HG03457 (cell line): ENCODE measurements around the gene CRMP1.

Experiments used
- ATAC-seq: cut with Tn5 transposase; IDR thresholded peaks from one replicate; pipeline ENCODE4 v1.9.1; 2021; ENCODE audit warnings: moderate number of reproducible peaks; ENCODE audit not compliant: unreplicated experiment

Gene CRMP1

DNA sequence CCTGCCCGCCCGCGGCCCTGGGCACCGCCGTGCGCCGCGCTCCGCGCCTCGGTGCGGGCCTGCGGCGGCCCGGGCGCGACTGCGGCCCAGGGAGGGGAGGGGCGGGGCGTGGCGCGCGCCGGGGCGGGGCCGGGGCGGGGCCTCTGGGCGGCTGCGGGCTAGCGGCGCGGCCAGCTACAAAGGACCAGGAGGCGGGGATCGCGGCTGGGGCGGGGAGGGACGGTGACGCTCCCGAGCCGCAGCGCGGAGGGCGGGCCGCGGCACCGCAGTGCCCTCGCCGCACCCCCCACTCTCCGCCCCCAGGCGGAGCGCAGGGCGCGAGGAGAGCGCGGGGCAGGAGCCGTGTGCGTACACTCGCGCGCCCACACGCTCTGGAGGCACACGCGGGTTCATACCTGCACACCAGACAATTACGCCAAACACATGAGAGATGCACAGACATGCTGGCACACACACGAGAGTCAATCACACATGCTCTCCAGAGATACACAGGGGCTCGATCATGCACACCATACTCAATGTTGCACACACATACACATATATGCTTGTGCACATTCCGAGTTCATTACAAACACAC is at the start of gene CRMP1:
CRMP1 (minus strand) TSS at position 83 of the 577 bp plus-strand sequence. CDS start 117 bp downstream, outside the sequence.
- ATAC-seq, result no peak

DNA sequence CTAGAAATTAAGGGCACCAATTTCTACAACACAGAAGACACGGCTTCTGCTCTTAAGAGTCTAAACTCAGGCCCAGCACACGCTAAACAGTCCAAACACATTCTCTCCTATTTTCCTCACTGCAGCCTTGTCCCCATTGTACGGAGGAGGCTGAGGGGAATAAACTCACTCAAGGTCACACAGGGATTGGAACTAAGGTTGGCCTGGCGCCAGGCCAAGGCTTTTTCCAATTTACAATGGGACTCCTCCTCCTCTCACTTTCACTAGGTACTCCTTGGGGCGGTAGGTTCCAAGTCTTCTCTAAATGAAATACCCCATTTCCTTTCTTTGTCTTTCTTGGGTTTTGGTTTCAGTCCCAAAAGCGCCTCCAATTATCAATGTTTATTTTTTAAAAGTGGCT is 48.7 kb upstream of the CRMP1 start:
- no peak for ATAC-seq

DNA sequence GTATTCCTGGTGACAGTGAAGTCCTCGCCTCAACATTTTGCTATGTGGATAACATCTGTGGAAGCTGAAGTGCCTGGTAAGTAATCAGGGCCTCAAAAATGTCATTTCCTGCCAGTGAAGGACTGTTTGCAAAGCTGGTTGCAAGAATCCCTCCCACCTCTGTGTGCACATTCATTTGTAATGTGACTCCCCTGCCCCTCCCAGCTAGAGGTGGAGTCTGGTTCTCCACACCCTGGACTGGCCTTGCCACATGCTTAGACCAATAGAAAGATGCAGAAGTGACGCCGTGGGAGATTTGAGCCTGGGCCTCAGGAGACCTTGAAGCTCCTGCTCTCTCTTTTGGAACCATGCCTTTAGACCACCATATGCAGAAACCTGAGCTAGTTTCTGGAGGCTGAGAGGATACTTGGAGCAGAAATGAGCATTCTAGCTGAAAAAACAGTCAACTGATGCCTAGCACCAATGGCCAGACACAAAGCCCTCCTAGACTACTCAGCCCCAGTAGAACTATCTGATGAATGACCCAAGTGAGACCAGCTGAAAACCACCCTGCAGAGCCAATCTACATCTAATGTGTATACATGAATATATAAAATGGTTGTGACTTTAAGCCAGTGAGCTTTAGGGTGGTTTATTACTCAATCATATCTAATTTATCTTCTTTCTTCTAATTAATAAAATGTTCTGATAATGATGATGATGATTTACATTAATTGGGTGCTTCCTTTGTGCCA is 47.8 kb upstream of the CRMP1 start:
- no peak for ATAC-seq

DNA sequence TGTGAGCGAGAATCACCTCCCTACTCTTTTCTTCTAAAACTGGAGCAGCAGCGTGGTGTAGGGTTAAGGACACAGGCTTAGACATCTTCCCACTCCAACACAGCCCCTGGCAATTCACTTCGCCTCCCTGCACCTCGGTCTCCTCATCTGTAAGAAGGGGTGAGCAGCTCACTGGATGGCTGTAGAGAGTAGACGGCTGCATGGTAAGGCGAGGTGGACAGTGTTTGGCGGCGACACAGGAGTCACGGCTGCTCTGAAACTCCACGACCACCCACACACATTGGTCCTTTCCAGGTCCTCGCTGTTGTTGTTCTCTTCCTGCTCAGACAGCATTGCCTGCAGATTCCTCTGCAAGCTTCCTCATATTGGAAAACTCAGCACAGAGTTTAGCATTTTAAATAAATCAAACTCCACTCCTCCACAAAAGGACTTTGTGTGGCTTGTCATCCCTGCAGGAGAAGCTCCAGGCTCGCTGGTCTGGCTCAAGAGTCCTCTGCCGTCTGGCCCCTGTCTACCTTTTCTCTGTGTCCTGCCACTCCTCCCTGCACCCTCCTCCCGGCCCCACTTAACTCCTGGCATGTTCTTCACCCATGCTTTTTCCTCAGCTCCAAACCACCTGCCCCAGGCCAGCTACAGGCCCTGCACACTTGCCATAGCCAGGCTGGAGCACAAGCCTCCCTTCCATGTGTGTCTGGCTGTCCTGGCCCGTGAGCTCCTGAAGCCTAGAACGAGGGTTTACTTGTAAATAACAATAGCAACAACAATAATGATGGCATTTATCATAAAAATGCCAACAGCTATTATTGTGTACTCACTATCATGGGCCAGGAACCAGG is 41.3 kb upstream of the CRMP1 start:
- no peak for ATAC-seq

DNA sequence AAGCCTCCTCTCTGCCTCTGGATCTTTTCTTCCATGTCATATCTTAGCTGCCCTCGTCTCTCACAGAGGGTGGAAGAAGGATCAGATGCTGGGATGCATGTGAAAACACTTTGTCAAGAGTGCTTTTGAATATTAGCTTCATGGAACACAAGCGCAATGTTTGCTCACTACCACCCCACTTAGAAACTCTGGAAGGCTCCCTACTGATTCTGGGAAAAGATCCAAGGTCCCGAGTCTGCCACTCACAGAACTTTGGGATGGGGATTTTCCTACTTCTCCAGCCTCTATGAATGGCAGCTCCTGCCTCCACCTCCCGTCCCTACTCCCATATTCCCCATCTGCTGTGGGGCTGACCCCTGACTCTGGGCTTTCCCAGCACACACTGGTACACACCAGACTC is 40.2 kb upstream of the CRMP1 start:
- ATAC-seq, result no peak

DNA sequence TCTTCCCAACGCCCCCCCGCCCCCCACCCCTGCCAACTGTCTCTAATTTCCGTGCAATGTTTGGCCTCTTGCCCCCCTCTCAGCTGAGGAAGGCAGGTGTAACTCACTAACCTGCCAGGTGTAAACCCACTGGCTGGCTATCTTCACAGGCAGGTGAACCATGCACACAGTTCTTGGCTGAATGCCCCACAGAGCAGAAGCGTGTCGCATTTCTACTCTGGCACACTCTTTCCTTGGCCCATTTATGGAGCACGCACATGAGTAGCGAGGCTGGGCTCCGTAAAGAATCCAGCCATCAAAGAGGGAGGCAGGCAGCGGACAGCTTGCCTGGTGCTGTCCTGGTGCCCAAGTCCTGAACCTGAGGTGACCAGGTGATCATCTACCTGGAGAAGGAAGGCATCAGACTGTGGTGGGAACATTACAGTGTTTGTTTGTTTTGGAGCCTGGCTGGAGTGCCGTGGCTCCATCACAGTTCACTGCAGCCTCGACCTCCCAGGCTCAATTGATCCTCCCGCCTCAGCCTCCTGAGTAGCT is 39.2 kb upstream of the CRMP1 start:
- ATAC-seq, result no peak

DNA sequence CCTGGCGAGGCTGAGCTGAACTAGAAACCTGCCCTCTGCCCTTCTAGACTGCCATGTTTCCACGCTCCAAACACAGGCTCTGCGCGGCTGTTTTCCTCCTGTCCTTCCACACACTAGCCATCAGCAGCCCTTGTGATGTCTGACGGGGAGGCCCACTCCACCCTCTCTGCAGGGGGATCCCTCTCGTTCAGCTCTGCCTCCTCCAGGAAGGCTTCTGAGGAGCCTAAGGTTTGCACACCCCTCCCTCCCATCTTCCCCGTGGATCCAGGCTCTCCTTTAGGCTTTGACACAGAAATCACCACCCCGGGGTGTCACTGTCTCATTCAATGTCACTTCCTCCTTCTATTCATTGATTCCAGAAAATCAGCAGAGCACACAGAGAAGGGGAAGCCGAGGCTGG is 38.6 kb upstream of the CRMP1 start:
- no peak for ATAC-seq

DNA sequence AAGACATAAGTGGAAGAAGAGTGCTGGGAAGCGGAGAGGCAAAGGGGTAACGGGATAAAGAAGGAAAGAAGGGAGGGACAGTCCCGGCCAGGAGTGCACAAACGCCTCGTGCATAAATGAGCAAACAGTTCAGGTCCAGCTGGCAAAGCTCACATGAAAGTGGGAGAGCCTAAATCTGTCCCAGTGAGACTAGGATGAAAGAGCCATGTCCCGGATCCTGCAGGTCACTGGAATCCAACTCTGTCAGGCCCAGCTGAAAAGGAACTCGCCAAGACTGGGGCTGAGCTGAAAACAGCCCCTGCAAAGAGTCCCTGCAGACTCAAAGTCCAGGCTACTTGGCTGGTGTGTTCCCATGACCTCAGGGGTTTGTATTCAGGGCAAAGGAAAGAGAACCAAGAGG is 38.0 kb upstream of the CRMP1 start:
- ATAC-seq, result no peak

DNA sequence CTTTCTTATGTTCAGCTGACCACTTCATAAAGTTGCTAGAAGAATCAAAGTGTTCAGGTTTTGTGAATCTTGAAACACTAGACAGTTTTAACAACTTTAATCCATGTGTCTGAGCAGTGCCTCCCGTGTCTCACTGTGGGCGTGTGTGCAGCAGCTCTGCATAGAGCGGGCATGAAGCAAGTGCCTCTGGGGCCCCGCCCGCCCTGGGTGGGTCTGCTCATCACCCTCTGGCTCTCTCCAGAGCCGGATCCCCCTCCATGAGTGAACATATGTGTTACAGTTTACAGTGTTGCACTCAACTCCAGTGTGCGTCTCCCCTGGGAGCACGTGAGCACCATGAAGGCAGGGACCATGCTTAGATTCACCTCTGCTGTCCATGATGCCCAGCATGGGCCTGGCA is 37.6 kb upstream of the CRMP1 start:
- no peak for ATAC-seq

DNA sequence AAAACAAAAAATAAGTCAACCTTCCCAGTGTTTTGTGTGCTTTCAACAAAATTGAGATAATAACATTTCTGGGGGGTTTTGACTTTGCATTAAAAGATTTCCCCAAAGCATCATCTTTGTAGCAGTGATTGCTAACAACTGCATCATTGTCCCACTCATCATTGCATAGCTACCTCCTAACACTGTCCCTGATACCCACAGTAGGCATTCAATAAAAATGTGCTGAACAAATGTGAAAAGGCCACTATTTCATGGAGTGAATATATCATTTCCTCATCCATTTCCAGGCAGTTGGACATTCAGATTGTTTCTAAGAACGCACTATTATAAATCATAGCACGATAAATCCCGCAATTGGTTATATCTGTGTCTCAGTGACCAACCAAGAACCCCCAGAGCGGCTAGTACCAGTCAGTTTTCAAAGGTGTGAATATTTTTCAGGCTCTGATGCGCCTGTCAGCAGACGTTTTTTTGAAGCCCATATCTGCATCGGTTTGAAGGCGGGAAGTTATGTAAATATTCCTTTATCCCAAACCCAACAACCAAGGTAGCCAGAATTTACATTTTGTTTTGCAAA is 36.0 kb upstream of the CRMP1 start:
- no peak for ATAC-seq

DNA sequence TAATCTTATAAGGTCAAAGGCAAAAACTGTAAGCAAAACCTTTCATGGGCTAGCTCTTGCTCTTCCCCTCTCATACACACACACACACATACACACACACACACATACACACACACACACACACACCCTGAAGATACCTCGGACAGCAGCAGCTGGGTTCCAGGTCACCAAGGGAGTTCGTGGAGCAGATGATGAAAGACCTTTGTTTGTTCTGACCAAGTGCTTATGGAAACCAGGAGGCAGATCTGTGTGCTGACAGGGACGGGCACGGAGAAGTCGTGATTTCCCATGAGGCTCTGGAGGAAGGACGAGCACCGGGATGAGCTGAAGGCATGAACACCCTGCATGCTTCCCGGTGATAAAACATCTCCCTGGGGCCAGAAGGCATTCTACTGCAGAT is 35.4 kb upstream of the CRMP1 start:
- ATAC-seq, result no peak

DNA sequence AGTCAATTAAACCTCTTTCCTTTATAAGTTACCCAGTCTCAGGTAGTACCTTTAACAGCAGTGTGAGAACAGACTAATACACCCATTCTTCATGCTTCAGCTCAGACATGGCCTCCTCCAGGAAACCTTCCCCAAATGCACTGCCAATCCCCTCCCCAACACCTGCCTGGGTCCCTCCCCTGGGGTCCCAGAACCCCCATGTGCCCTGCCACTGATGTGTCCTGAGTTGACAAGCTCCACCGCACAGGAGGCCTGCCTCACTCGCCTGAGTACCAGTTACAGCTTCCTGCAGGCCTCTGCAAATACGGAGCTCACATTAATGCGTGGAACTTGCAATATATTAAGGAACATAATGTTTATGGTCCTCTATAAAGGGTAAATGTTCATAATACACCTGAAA is 34.9 kb upstream of the CRMP1 start:
- ATAC-seq, result no peak

DNA sequence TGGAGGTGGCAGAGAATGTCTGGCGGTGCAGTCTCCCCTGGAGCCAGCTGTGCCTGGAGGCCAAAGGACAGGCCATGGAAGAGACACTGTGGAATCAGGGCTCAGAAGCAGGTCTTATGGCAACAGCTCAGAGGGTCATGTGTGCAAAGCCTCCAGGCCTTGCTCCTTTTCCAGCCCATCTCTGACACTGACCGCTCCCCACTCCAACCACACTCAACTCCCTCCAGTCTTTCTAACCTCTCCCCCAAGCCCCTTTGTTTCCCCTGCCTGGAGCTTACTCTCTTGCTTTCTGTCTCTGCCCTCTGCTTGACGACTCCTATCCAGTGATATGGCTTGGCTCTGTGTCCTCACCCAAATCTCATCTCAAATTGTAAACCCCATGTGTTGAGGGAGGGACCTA is 34.2 kb upstream of the CRMP1 start:
- no peak for ATAC-seq

DNA sequence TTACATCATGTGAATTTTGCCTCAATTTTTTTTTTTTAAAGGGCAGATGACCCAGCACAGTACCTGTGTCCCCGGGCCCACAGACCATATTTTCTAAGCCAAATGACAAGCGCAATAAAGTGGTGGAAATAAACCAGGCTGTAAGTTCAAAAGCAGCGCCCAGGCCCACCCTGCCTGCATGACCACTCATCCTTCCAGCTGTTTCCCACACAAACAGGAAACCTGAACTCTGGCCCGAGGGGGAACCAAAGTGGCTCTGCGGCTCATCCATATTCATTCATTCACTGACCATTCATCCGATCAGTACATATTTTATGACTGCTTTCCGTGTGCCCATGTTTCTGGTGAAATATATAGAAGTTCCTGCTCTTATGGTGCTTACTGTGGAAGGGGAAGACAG is 33.7 kb upstream of the CRMP1 start:
- ATAC-seq, result no peak

DNA sequence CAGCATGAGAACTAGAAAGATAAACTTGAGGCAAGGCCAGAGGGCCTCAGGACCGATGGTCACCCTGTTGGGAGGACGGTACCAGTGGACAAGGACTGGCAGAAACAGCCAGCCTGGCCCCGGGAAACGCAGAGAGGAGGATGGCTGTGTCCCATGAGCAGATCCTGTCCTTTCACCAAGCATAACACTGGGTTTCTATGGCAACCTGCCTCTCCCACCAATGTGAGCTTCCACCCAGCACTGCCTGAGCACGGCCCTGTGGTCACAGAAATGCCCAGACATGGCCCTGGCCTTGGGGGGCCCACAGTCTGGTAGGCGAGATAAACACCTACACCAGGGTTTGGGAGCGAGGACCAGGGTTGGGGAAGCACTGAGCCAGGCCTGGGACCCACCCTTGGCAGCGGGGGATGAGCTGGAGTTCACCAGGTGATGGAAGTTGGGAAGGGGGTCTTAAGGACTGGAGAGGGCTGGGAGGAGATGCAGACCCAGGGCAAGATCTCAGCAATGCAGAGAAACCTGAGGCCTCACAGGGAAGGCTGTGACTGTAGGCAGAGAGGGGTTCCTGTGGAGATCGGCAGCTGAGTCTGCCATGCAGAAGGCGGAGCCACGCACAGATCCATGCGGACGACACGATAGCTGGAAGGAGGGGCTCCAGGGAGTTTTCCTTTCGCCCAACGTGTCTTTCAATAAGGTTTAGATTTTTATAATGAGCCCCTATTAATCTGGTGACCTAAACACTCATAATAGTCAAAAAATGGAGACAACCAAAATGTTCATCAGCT is 32.7 kb upstream of the CRMP1 start:
- ATAC-seq, result no peak

DNA sequence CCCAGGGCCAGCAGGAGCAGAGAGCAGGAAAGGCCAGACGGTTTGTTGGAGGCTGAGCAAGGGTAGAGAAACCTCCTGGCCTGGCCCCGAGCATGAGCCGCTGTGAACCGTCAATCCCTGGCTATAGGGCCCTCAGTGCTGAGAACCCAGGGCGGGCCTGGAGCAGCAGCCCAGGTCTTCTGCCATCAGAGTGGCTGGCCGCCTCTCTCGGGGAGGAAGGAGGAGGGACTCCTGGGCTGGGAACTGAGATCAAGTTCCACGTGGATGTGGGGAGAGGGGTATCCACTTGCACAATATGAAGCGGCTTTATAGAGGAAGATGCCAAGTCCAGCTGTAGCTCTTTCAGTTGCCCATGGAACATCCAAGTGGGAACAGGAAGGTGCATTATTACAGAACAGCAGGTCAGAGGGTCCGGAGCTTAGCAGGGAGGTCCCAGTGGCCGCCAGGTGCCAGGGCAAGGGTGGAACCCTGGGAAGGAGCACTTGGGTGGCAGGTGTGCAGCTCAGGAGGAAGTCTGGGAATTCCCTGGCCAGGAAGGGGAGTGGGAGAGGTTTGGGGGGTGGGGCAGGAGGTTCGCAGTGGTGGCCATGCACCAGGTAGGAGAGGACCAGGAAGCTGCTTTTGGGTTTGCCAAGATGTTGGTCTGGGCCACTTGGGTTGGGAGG is 31.7 kb upstream of the CRMP1 start:
- ATAC-seq, result no peak

DNA sequence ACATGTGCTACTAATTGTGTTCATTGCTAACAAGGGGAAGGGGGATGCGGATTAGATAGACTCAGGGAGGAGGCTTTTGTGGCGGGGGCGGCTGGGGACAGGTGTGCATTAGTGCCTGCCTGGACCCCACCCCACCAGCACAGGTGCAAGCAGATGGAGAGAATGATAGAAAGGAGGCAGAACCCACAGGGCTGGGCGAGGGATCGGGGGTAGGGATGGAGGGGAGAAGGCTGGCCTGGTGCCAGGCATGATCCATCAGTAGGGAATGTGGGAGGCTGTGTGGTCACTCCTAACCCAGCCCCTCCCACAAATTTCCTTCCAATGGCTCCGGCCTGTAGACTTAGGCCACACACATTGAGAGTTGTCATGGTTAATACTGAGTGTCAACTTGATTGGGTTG is 30.5 kb upstream of the CRMP1 start:
- ATAC-seq, result no peak

DNA sequence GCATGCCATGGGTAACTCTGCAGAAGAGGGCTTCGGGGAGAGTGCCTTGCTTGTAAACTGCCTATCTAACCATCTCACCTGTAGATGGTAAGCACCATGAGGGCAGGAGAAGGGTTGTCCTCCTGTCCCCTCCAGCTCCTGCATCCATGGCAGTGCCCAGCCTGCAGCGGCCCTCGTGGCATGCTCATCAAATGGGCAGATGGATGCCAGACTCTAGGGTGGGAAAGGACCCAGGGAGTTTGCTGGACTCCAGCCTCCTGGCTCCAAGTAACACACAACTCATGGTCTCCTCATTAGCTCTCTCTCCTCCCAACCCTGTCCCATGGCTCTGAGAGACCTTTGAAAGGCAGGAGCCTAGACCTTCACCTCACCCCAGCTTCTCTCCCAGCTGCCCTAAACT is 29.7 kb upstream of the CRMP1 start:
- ATAC-seq, result no peak

DNA sequence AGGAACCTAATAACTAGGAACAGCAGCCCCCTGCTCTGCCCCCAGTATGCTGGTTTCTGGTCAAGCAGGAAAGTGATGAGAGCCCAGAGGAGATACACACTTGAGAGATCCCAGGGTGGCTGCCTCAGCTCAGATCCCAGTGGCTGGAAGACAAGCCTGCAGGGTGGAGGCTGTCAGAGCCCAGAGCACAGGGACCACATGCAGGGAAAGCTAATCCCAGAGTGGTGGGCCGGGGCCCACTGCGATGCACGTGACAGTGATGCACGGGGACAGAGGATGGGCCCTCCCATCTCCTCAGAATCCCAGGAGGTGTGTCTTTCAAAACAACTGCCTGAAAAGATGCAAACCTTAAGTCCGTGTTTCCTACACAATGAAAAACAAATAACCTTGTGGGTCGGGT is 29.1 kb upstream of the CRMP1 start:
- ATAC-seq, result no peak
